Neural progenitor cell (in vitro differentiated cells): Measurements from ENCODE around the gene THRB. TPM values are rescaled to one million over a fixed set of nuclear protein-coding genes. Genes with fewer than 3 reads are reported as not detected.

Experiments used
- DNase-seq: peaks from one replicate; pipeline ENCODE4 v3.0.0-alpha.2; 2016; ENCODE audit warnings: low spot score
- H2AFZ ChIP-seq: fragments of 200-600 bp; sonication (generic); replicated peaks from 2 replicates; pipeline ENCODE4 v1.6.1; 2016; ENCODE audit warnings: antibody characterized with exemption
- H3F3A ChIP-seq: fragments of 200-600 bp; sonication (generic); 2 replicates; pipeline ENCODE4 v1.6.1; 2016; ENCODE audit warnings: antibody characterized with exemption, low read depth
- H3K27ac ChIP-seq: fragments of 200-600 bp; sonication (generic); 2 replicates; pipeline ENCODE4 v1.5.1; 2016; ENCODE audit warnings: mild to moderate bottlenecking
- H3K27me3 ChIP-seq: fragments of 200-600 bp; sonication (generic); 2 replicates; pipeline ENCODE4 v1.6.1; 2016; ENCODE audit warnings: mild to moderate bottlenecking, moderate library complexity
- H3K36me3 ChIP-seq: fragments of 200-600 bp; sonication (generic); 2 replicates; pipeline ENCODE4 v1.5.1; 2016
- H3K4me1 ChIP-seq: fragments of 200-600 bp; sonication (generic); 2 replicates; pipeline ENCODE4 v1.6.1; 2016; ENCODE audit warnings: mixed run types
- H3K4me2 ChIP-seq: fragments of 200-600 bp; sonication (generic); 2 replicates; pipeline ENCODE4 v1.6.1; 2016
- H3K4me3 ChIP-seq: fragments of 200-600 bp; sonication (generic); 2 replicates; pipeline ENCODE4 v1.5.1; 2016
- H3K79me2 ChIP-seq: fragments of 200-600 bp; sonication (generic); 2 replicates; pipeline ENCODE4 v1.6.1; 2016; ENCODE audit warnings: low read depth
- H3K9ac ChIP-seq: fragments of 200-600 bp; sonication (generic); 2 replicates; pipeline ENCODE4 v1.6.1; 2016
- H3K9me3 ChIP-seq: fragments of 200-600 bp; sonication (generic); 2 replicates; pipeline ENCODE4 v1.5.1; 2016; ENCODE audit warnings: low read depth
- H4K20me1 ChIP-seq: fragments of 200-600 bp; sonication (generic); 2 replicates; pipeline ENCODE4 v1.6.1; 2016; ENCODE audit warnings: low read depth
- H3K27ac Mint-ChIP-seq: 3 replicates; pipeline ENCODE4 v1.8.0; 2021; ENCODE audit warnings: mixed read lengths
- H3K27me3 Mint-ChIP-seq: 2 replicates; pipeline ENCODE4 v1.8.0; 2022; ENCODE audit warnings: low read depth, mild to moderate bottlenecking, inconsistent platforms, moderate library complexity, mixed read lengths; ENCODE audit not compliant: insufficient read depth
- H3K36me3 Mint-ChIP-seq: 3 replicates; pipeline ENCODE4 v1.8.0; 2021; ENCODE audit warnings: mixed read lengths
- H3K4me1 Mint-ChIP-seq: 3 replicates; pipeline ENCODE4 v1.8.0; 2021; ENCODE audit warnings: mixed read lengths
- H3K4me3 Mint-ChIP-seq: 3 replicates; pipeline ENCODE4 v1.8.0; 2021; ENCODE audit warnings: mild to moderate bottlenecking, moderate library complexity, mixed read lengths
- H3K9me3 Mint-ChIP-seq: 3 replicates; pipeline ENCODE4 v1.8.0; 2020; ENCODE audit warnings: mixed read lengths
- CTCF ChIP-seq: fragments of 200-600 bp; sonication (generic); IDR thresholded peaks from 2 replicates; pipeline ENCODE4 v1.5.1; 2017; ENCODE audit warnings: antibody characterized with exemption, mild to moderate bottlenecking
- EZH2 ChIP-seq: fragments of 200-600 bp; sonication (generic); IDR thresholded peaks from 2 replicates; pipeline ENCODE4 v1.6.1; 2017; ENCODE audit warnings: antibody characterized with exemption, mild to moderate bottlenecking, moderate library complexity
- EZH2phosphoT487 ChIP-seq: fragments of 200-600 bp; sonication (generic); IDR thresholded peaks from 2 replicates; pipeline ENCODE4 v1.6.1; 2017; ENCODE audit warnings: antibody characterized with exemption
- total RNA-seq: library from RNA; depleted of rRNA; stranded (reverse); fragments of >200 nt; gene quantifications from 2 replicates; pipeline ENCODE4 v1.2.3, GENCODE V29; 2015; ENCODE audit warnings: low replicate concordance

The THRB gene
- total RNA-seq, 1 donor from 2014 or later = 1.2 TPM

- no peaks in the 10 kb centered on the region for H3K36me3 ChIP-seq
- no peak overlapping the region for H3K4me2 ChIP-seq
- Mint-ChIP-seq H3K9me3 (no peaks in the 10 kb centered on the region), H3K27ac (no peak overlapping the region), H3K4me1 (no peaks in the 10 kb centered on the region), H3K27me3 (no peaks in the 10 kb centered on the region), H3K4me3 (no peak overlapping the region), H3K36me3 (no peaks in the 10 kb centered on the region)
- H2AFZ ChIP-seq = no peak overlapping the region
- no peaks in the 10 kb centered on the region for H3K79me2 ChIP-seq
- no peak overlapping the region for H3K9ac ChIP-seq
- no peaks in the 10 kb centered on the region for H3F3A ChIP-seq
- DNase-seq = no peak
- H3K4me1 ChIP-seq = no peaks in the 10 kb centered on the region
- no peaks in the 10 kb centered on the region for H4K20me1 ChIP-seq
- TF ChIP-seq CTCF (no peak), EZH2 (no peak), EZH2phosphoT487 (no peak)
- no peaks in the 10 kb centered on the region for H3K9me3 ChIP-seq
- no peaks in the 10 kb centered on the region for H3K27me3 ChIP-seq
- no peak overlapping the region for H3K27ac ChIP-seq
- no peak overlapping the region for H3K4me3 ChIP-seq
Measured at GRCh38 chr3:24110051-24110450, 384.6 kb downstream of the THRB start.

GRCh38 chr3:24101676-24102168 is 392.9 kb downstream of the THRB start:
- no peak overlapping the region for H3K27ac ChIP-seq
- DNase-seq = no peak
- Mint-ChIP-seq H3K27me3 (peaks cover 2% of the 10 kb centered on the region), H3K36me3 (no peaks in the 10 kb centered on the region), H3K9me3 (no peaks in the 10 kb centered on the region), H3K4me1 (no peaks in the 10 kb centered on the region), H3K4me3 (no peak overlapping the region), H3K27ac (no peak overlapping the region)
- no peak overlapping the region for H3K4me2 ChIP-seq
- no peaks in the 10 kb centered on the region for H3K9me3 ChIP-seq
- no peaks in the 10 kb centered on the region for H3K4me1 ChIP-seq
- no peaks in the 10 kb centered on the region for H3F3A ChIP-seq
- H3K36me3 ChIP-seq = no peaks in the 10 kb centered on the region
- no peak overlapping the region for H3K4me3 ChIP-seq
- H4K20me1 ChIP-seq = no peaks in the 10 kb centered on the region
- H3K9ac ChIP-seq = no peak overlapping the region
- H2AFZ ChIP-seq = no peak overlapping the region
- H3K27me3 ChIP-seq = no peaks in the 10 kb centered on the region
- no peaks in the 10 kb centered on the region for H3K79me2 ChIP-seq
- TF ChIP-seq CTCF = no peak
- TF ChIP-seq EZH2 = no peak
- TF ChIP-seq EZH2phosphoT487 = no peak

- no peaks in the 10 kb centered on the region for H3K27me3 ChIP-seq
- no peak overlapping the region for H2AFZ ChIP-seq
- no peaks in the 10 kb centered on the region for H3K36me3 ChIP-seq
- no peaks in the 10 kb centered on the region for H3K79me2 ChIP-seq
- H3K27me3 Mint-ChIP-seq = peaks cover 2% of the 10 kb centered on the region
- no peak overlapping the region for H3K27ac ChIP-seq
- DNase-seq = no peak
- no peaks in the 10 kb centered on the region for H3K4me1 ChIP-seq
- no peaks in the 10 kb centered on the region for H3F3A ChIP-seq
- TF ChIP-seq EZH2phosphoT487 (no peak), CTCF (no peak), EZH2 (no peak)
- H3K4me3 Mint-ChIP-seq = no peak overlapping the region
- H3K4me1 Mint-ChIP-seq = no peaks in the 10 kb centered on the region
- H3K27ac Mint-ChIP-seq = no peak overlapping the region
- H3K4me3 ChIP-seq = no peak overlapping the region
- H3K9me3 Mint-ChIP-seq = no peaks in the 10 kb centered on the region
- H3K4me2 ChIP-seq = no peak overlapping the region
- no peaks in the 10 kb centered on the region for H3K9me3 ChIP-seq
- no peaks in the 10 kb centered on the region for H4K20me1 ChIP-seq
- no peak overlapping the region for H3K9ac ChIP-seq
- no peaks in the 10 kb centered on the region for H3K36me3 Mint-ChIP-seq
Measured at GRCh38 chr3:24100696-24101402, 393.8 kb downstream of the THRB start.
